ENCODE data around the gene DSCAM.
"Not testable (repeated sequence)": the region's sequence is repeated elsewhere in the genome, so short reads cannot be mapped to it uniquely, and the experiment has no call there.

Gene DSCAM, protein sequence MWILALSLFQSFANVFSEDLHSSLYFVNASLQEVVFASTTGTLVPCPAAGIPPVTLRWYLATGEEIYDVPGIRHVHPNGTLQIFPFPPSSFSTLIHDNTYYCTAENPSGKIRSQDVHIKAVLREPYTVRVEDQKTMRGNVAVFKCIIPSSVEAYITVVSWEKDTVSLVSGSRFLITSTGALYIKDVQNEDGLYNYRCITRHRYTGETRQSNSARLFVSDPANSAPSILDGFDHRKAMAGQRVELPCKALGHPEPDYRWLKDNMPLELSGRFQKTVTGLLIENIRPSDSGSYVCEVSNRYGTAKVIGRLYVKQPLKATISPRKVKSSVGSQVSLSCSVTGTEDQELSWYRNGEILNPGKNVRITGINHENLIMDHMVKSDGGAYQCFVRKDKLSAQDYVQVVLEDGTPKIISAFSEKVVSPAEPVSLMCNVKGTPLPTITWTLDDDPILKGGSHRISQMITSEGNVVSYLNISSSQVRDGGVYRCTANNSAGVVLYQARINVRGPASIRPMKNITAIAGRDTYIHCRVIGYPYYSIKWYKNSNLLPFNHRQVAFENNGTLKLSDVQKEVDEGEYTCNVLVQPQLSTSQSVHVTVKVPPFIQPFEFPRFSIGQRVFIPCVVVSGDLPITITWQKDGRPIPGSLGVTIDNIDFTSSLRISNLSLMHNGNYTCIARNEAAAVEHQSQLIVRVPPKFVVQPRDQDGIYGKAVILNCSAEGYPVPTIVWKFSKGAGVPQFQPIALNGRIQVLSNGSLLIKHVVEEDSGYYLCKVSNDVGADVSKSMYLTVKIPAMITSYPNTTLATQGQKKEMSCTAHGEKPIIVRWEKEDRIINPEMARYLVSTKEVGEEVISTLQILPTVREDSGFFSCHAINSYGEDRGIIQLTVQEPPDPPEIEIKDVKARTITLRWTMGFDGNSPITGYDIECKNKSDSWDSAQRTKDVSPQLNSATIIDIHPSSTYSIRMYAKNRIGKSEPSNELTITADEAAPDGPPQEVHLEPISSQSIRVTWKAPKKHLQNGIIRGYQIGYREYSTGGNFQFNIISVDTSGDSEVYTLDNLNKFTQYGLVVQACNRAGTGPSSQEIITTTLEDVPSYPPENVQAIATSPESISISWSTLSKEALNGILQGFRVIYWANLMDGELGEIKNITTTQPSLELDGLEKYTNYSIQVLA (N-terminal part only)

DNA sequence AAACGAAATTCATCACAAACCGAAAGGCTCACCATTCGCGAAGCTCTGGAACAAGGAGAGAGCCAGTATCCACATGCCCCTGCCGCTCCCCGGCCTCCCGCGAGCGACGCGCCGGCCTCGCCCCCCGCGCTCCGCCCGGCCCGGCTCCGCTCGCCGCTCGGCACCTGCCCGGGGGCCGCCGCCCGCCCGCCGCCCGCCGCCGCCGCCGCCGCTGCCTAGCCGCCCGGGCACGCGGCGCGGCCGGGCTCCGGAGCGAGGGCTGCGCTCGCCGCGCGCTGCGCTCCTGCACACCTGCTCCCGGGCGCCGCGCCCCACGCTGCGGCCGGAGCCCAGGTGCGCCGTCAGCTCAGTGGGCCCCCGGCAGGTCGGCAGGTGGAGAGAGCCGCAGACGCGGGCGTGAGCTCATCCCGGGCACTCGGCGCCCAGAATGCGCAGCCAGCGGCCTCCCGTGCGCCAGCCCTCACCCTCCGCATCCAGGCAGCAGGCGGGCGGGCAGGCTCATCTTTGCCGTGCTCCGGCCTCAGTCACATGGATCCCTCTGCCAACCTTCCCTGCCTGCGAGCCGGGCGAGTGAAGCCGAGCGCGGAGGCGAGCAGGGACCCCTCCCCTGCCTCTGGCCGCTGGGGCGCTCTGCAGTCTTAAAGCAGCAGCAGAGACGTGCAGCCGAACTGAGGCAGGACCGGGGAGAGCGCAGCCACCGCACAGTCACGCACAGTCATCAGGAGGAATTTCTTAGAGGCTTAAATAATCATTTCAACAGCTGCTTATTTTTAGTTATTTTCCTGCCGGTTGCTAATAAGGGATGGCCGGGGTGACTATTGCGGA lies at the start of gene DSCAM:
TSS of gene DSCAM (minus strand) at position 572 of the 825 bp plus-strand sequence. CDS start at position 75, 497 bp downstream.
- Mint-ChIP-seq H3K4me1 (ENCODE audit: low read depth) (no peaks in the 10 kb centered on the region), H3K36me3 (ENCODE audit: low read depth) (no peaks in the 10 kb centered on the region), H3K27ac (no peak within 1 kb of the TSS), H3K4me3 (no peak within 1 kb of the TSS), H3K9me3 (no peaks in the 10 kb centered on the region), H3K27me3 (peaks cover 45% of the 10 kb centered on the region)

DNA sequence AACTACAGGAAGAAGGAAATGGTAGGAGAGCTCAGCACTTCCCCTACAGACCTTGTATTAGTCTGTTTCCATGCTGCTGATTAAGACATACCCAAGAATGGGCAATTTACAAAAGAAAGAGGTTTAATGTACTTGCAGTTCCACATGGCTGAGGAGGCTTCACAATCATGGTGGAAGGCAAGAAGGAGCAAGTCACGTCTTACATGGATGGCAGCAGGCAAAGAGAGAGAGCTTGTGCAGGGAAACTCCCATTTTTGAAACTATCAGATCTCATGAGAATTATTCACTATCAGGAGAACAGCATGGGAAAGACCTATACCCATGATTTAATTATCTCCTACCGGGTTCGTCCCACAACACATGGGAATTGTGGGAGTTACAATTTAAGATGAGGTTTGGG lies 48.7 kb upstream of the DSCAM start:
- H3K27me3 Mint-ChIP-seq; H3K36me3 Mint-ChIP-seq (ENCODE audit: low read depth); H3K4me1 Mint-ChIP-seq (ENCODE audit: low read depth); H3K4me3 Mint-ChIP-seq; H3K27ac Mint-ChIP-seq: not testable (repeated sequence)
- H3K9me3 Mint-ChIP-seq = peaks cover 16% of the 10 kb centered on the region

DNA sequence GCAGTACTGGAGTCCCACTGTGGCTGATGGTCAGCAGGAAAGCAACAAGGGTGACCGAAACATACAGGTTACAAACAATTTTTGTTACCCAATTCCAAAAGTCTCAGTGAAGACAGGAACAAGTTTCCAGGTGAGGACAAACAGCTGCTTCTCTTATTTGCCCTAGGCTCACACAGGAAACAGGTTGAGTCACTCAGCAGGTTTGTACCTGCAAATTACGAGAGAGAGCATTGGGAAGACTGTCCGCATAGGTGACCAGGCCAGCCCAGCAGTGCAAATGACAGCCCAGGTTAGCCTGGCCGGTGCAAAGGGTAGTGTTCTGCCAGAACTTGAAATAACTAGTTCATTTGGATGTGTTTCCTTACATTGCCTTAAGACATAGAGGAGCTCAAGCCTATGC lies 40.0 kb upstream of the DSCAM start:
- no peaks in the 10 kb centered on the region for H3K9me3 Mint-ChIP-seq
- H3K4me1 Mint-ChIP-seq (ENCODE audit: low read depth) = no peaks in the 10 kb centered on the region
- no peak overlapping the region for H3K27ac Mint-ChIP-seq
- H3K27me3 Mint-ChIP-seq = no peaks in the 10 kb centered on the region
- H3K36me3 Mint-ChIP-seq (ENCODE audit: low read depth) = no peaks in the 10 kb centered on the region
- no peak overlapping the region for H3K4me3 Mint-ChIP-seq

DNA sequence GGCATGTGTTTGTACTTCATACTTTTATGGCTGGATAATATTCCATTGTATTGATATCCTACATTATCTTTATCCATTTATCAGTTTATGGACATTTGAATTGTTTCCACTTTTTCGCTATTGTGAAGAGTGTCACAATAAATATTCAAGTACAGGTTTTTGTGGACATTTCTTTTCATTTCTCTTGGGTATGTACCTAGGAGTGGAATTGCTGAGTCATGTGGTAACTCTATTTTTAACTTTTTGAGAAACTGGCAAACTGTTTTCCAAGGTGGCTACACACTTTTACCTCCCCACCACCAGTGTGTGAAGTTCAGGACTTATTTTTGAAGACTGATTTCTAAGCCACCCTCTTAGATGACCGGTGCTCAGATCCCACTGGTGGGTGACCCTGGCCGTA lies 39.0 kb upstream of the DSCAM start:
- Mint-ChIP-seq H3K27ac (no peak overlapping the region), H3K4me1 (ENCODE audit: low read depth) (no peaks in the 10 kb centered on the region), H3K9me3 (no peaks in the 10 kb centered on the region), H3K36me3 (ENCODE audit: low read depth) (no peaks in the 10 kb centered on the region), H3K27me3 (no peaks in the 10 kb centered on the region), H3K4me3 (no peak overlapping the region)

DNA sequence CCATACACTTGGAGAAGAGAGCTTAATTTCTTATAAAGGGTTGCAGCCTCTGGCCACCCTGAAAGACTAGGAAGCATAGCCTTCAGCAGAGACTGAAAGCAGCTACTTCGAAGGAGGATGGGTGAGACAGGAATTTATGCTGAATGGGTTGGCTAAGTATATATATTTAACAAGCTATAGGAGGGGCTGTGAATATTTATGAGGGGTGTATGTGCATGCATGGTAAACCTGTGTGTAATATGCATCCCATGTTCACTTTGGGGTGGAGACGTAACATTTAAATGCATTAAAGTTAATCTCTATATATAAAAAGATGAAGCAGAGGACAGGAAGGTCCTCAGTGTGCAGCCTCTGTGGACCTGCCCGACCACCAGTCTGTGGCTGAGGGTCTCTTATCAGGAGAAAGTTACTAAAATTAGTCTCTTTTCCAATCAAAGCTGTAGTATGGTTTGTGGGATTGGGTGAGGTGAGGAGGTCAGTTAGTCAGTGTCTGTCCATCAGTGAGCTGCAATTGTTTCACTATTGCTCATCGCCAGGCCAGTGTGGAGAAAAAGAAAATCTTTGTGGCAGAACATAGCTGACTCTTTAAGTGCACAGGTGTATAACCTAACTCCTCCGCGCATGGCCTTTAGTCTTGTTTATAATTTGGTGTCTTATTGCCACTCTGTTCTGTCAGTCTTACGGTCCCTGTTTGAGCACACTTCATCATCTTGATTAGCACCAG lies 35.4 kb upstream of the DSCAM start:
- H3K27ac Mint-ChIP-seq = no peak overlapping the region
- H3K4me3 Mint-ChIP-seq = no peak overlapping the region
- H3K4me1 Mint-ChIP-seq (ENCODE audit: low read depth) = no peaks in the 10 kb centered on the region
- H3K27me3 Mint-ChIP-seq = no peaks in the 10 kb centered on the region
- peaks cover 3% of the 10 kb centered on the region for H3K9me3 Mint-ChIP-seq
- H3K36me3 Mint-ChIP-seq (ENCODE audit: low read depth) = no peaks in the 10 kb centered on the region

DNA sequence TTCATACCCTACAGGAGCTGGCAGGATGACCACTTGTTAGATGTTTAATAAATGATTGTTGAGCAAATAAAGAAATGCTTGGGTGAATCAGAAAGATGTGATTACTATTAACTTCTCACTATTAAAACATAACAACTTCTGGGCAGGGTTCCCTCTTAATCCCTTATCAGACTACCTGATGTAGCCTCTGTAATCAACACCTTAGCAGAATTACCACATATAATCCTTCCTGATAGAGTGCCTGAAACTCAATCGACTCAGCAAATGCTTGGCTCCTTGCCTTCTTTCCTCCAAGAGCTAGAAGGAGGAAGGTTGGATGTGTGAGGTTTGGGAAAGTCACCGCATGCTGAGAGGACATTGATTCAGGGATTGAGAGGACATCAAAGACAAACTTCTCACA lies 34.8 kb upstream of the DSCAM start:
- Mint-ChIP-seq H3K36me3 (ENCODE audit: low read depth) (no peaks in the 10 kb centered on the region), H3K9me3 (peaks cover 3% of the 10 kb centered on the region), H3K4me1 (ENCODE audit: low read depth) (no peaks in the 10 kb centered on the region), H3K27me3 (no peaks in the 10 kb centered on the region), H3K4me3 (no peak overlapping the region), H3K27ac (no peak overlapping the region)

DNA sequence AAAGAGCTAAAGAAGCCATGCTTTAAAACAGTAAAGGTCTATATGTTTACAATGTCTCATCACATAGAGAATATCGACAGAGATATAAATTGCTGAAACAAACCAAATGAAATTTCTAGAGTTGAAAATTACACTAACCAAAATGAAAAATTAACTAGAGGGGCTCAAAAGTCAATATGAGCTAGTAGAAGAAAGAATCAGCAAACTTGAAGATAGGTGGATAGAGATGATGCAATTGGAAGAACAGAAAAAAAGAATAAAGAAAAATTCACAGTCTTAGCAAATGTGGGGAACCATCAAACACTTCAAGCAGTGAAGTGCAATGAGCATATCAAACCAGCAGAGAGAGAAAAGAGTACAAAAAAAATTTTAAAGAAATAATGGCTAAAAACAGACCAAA lies 24.1 kb upstream of the DSCAM start:
- H3K9me3 Mint-ChIP-seq = peaks cover 21% of the 10 kb centered on the region
- no peak overlapping the region for H3K27ac Mint-ChIP-seq
- H3K4me1 Mint-ChIP-seq (ENCODE audit: low read depth) = no peaks in the 10 kb centered on the region
- no peaks in the 10 kb centered on the region for H3K36me3 Mint-ChIP-seq (ENCODE audit: low read depth)
- H3K4me3 Mint-ChIP-seq = no peak overlapping the region
- no peaks in the 10 kb centered on the region for H3K27me3 Mint-ChIP-seq

DNA sequence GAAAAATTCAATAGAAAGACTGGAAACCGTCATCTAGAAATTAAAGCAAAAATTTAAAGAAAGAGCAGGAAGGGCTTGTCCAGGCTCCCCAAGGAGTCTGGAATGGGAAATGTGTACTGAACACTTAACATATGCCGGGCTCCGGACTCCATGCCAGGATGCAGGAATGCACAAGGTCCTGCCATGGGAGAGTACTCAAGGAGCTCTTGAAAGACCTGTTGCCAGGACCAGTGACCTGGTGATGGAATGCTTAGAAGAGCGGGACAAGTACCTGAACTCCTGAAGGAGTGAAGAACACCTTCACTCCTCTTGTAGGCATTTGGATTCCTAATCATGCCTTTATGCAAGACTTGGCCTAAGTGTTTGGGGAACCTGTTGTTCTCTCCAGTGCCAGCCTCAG lies 16.9 kb upstream of the DSCAM start:
- Mint-ChIP-seq H3K36me3 (ENCODE audit: low read depth) (no peaks in the 10 kb centered on the region), H3K9me3 (peaks cover 4% of the 10 kb centered on the region), H3K27me3 (peaks cover 4% of the 10 kb centered on the region)

DNA sequence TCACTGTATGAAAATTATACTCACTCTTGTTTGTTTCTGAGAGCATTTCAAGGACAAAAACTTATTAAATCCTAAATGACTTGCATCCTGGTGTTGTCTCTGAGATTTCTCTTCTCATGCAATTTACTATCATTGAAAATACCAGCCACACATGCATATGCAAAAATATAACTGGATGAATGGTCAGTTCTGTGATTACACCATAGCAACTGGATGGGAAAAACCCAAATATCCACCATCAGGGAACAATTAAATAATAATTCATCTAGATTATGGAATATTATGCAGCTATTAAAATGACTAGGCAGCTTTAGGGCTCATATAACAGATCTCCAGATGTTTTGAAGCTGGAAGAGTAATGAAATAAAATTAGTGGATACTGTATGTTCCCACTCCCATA lies 11.6 kb upstream of the DSCAM start:
- Mint-ChIP-seq H3K27ac (no peak overlapping the region), H3K27me3 (peaks cover 7% of the 10 kb centered on the region), H3K9me3 (peaks cover 4% of the 10 kb centered on the region)

More for the DNA sequence above, 16.9 kb upstream of the DSCAM start:
- Mint-ChIP-seq H3K4me3 (no peak overlapping the region), H3K4me1 (ENCODE audit: low read depth) (no peaks in the 10 kb centered on the region), H3K27ac (no peak overlapping the region)

DNA sequence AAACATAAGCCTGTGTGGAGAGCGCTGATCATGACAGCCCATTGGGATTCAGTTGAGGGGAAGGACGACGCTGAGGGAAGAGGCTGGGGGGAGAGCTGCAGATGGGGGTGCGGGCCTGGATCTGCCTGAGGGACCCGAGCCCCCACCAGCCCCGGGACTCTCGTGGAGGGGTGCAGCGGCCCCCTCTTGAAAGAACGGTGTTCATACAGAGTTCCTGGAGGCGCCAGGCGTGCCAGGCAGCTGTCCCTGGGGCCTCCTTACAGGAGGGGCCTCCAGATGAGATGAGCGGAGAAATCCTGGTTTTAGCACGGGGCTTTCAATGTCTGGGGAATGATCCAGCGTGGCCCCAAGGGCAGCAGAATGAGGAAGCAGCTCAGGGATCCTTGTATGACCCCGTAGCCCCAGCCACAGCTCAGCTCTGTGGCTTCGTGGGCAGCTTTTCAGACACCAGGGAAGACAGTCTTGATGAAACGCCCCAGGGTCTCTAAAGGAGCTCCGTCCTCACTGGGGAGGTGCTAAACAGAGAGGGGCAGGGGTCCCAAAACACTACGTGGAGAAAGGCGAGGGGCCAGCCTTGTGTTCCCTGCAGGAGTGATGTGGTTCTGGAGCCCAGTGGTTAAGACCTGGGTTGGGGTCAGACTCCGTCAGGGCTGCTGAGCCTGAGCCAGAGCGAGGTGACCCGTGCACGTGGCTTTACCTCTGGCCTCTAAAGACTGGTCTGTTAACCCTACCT lies 7.2 kb upstream of the DSCAM start:
- Mint-ChIP-seq H3K36me3 (ENCODE audit: low read depth) (no peaks in the 10 kb centered on the region), H3K4me1 (ENCODE audit: low read depth) (no peaks in the 10 kb centered on the region), H3K27me3 (peaks cover 16% of the 10 kb centered on the region), H3K27ac (no peak overlapping the region), H3K9me3 (no peaks in the 10 kb centered on the region), H3K4me3 (no peak overlapping the region)

More for the DNA sequence above, 11.6 kb upstream of the DSCAM start:
- Mint-ChIP-seq H3K36me3 (ENCODE audit: low read depth) (no peaks in the 10 kb centered on the region), H3K4me1 (ENCODE audit: low read depth) (no peaks in the 10 kb centered on the region), H3K4me3 (no peak overlapping the region)

DNA sequence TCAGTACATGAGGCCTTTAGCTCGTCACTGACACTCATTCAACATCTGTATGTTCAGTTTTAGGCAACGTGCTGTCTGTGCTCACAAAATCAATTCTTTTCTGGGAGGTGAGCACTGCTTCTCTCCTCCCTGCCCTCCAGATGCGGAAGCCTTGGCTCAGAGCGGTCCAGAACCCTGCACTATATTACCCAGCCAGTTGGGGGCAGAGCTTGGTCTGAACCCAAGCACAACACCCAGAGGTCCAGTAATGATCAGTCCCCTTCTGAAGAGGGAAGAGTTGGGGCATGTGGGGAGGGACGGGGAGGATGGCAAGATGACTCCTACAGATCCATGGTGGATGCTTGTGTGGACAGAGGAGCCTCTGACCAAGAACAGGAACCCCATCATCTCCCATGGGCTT lies 5.6 kb upstream of the DSCAM start:
- Mint-ChIP-seq H3K9me3 (no peaks in the 10 kb centered on the region), H3K36me3 (ENCODE audit: low read depth) (no peaks in the 10 kb centered on the region), H3K4me3 (no peak overlapping the region), H3K4me1 (ENCODE audit: low read depth) (no peaks in the 10 kb centered on the region), H3K27me3 (peaks cover 25% of the 10 kb centered on the region), H3K27ac (no peak overlapping the region)

DNA sequence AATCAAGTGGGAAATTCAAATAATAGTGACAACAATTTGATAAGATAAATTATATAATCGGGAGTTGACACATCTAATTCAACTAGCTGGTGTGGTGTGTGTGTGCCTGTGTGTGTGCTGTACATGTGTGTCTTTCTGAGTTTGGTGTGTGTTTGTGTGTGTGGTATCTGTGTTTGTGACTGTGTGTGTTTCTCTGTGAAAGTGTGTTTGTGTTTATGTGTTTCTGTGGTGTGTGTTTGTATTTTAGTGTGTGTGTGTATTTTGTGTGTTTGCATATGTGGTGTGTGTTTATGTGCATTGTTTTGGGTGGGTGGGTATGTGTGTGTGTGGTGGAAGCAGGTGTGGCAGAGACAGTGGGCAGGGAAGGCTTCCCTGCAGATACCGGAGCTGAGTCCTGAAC lies 4.8 kb upstream of the DSCAM start:
- Mint-ChIP-seq H3K27me3 (peaks cover 32% of the 10 kb centered on the region), H3K27ac (no peak overlapping the region), H3K9me3 (no peaks in the 10 kb centered on the region), H3K36me3 (ENCODE audit: low read depth) (no peaks in the 10 kb centered on the region), H3K4me3 (no peak overlapping the region), H3K4me1 (ENCODE audit: low read depth) (no peaks in the 10 kb centered on the region)

DNA sequence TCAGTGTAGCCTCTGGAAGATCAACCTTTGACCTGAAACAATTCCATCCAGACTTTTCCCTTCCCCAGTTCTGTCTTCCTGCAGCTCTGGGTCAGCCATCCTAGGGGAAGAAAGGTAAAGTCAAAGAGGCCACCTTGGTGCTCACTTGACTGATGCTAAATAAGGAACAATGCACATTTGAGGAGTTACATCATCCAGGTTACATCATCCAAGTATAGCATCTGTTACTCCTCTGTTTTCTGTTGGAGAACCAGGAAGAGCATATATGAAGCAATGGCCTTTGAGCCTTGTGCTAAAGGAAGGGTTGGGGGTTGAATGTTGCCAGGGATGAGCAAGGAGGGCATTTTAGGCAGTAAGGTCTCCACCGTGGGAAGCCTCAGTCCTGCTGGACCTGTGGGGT lies 3.1 kb upstream of the DSCAM start:
- Mint-ChIP-seq H3K36me3 (ENCODE audit: low read depth) (no peaks in the 10 kb centered on the region), H3K4me3 (no peak overlapping the region), H3K27ac (no peak overlapping the region), H3K27me3 (peaks cover 34% of the 10 kb centered on the region), H3K9me3 (no peaks in the 10 kb centered on the region), H3K4me1 (ENCODE audit: low read depth) (no peaks in the 10 kb centered on the region)

All from stimulated activated naive CD8-positive, alpha-beta T cell treated with anti-CD3 and anti-CD28 coated beads, Interleukin-15, Interleukin-2, amounts not matched to agents 100 ng/mL and 50 ng/mL, for 24 hours (primary cell).